DND-41 (cell line): ENCODE results near the gene ABCG1.

Source experiments
- ATAC-seq: fragments of 200-7000 bp; cut with Tn5 transposase; 3 replicates; pipeline ENCODE4 v1.9.1; 2021; ENCODE audit warnings: low read depth; ENCODE audit not compliant: insufficient read depth
- DNase-seq: peaks from one replicate; pipeline ENCODE4 v3.0.0-alpha.2; 2020
- H2AFZ ChIP-seq: 2 replicates; pipeline ENCODE4 v1.6.0; 2012; ENCODE audit warnings: low read depth, low read length
- H3K27ac ChIP-seq: 2 replicates; pipeline ENCODE4 v1.5.1; 2012; ENCODE audit warnings: low read length, inconsistent platforms
- H3K27me3 ChIP-seq: fragments of 200-600 bp; sonication (generic); 2 replicates; pipeline ENCODE4 v1.6.0; 2012; ENCODE audit warnings: low read length, mild to moderate bottlenecking, inconsistent platforms; ENCODE audit not compliant: insufficient read depth, poor library complexity
- H3K36me3 ChIP-seq: 2 replicates; pipeline ENCODE4 v1.5.1; 2012; ENCODE audit warnings: low read length, inconsistent platforms; ENCODE audit not compliant: insufficient read depth
- H3K4me1 ChIP-seq: 2 replicates; pipeline ENCODE4 v1.5.1; 2012; ENCODE audit warnings: mild to moderate bottlenecking, low read length; ENCODE audit not compliant: insufficient read depth
- H3K4me2 ChIP-seq: 2 replicates; pipeline ENCODE4 v1.6.0; 2012; ENCODE audit warnings: mild to moderate bottlenecking, moderate library complexity, low read length, inconsistent platforms; ENCODE audit not compliant: insufficient read depth
- H3K4me3 ChIP-seq, 2 experiments: fragments of 200-600 bp in 1 of 2; shearing (Covaris generic) in 1 of 2; 2 replicates each; pipeline ENCODE4 v1.5.1; 2012 to 2016; ENCODE audit warnings: inconsistent platforms in 2 of 2, low read length in 2 of 2, mild to moderate bottlenecking in 2 of 2, low read depth in 1 of 2, moderate library complexity in 1 of 2
- H3K79me2 ChIP-seq: 2 replicates; pipeline ENCODE4 v1.6.0; 2012; ENCODE audit warnings: low read length, inconsistent platforms; ENCODE audit not compliant: insufficient read depth
- H3K9ac ChIP-seq: 2 replicates; pipeline ENCODE4 v1.6.0; 2012; ENCODE audit warnings: low read depth, mild to moderate bottlenecking, inconsistent platforms, low read length, moderate library complexity
- H3K9me3 ChIP-seq: 2 replicates; pipeline ENCODE4 v1.5.1; 2012; ENCODE audit warnings: low read length, moderate library complexity, mild to moderate bottlenecking, inconsistent platforms; ENCODE audit not compliant: insufficient read depth, severe bottlenecking
- H4K20me1 ChIP-seq: 2 replicates; pipeline ENCODE4 v1.6.0; 2012; ENCODE audit warnings: low read length; ENCODE audit not compliant: insufficient read depth
- CTCF ChIP-seq: IDR thresholded peaks from 2 replicates; pipeline ENCODE4 v1.5.1; 2012; ENCODE audit warnings: borderline replicate concordance, low read length, moderate library complexity, mild to moderate bottlenecking; ENCODE audit not compliant: poor library complexity, severe bottlenecking; ENCODE audit errors: extremely low read depth
- EZH2 ChIP-seq: IDR thresholded peaks from 3 replicates; pipeline ENCODE4 v1.6.1; 2012; ENCODE audit warnings: borderline replicate concordance, low read depth, mild to moderate bottlenecking, moderate library complexity, low read length, inconsistent platforms; ENCODE audit not compliant: severe bottlenecking

ABCG1 gene

GRCh38 chr21:42260121-42260520 is 41.2 kb downstream of the ABCG1 start:
- Histone ChIP-seq H4K20me1 (peaks cover 7% of the 10 kb centered on the region), H2AFZ (no peak overlapping the region), H3K4me3 (no peak overlapping the region), H3K27ac (no peak overlapping the region), H3K36me3 (no peaks in the 10 kb centered on the region; the same call in 1 of the 2 replicates), H3K79me2 (peaks cover 20% of the 10 kb centered on the region), H3K4me2 (no peak overlapping the region), H3K9ac (no peak overlapping the region), H3K9me3 (no peaks in the 10 kb centered on the region), H3K27me3 (no peaks in the 10 kb centered on the region), H3K4me1 (peaks cover 3% of the 10 kb centered on the region; the same call in 1 of the 2 replicates)
- no peak for TF ChIP-seq EZH2
- no peak for TF ChIP-seq CTCF
- ATAC-seq (no peak), DNase-seq (no peak)

GRCh38 chr21:42261829-42262200 is 42.9 kb downstream of the ABCG1 start:
- no peaks in the 10 kb centered on the region for H3K27me3 ChIP-seq
- TF ChIP-seq EZH2 (no peak), CTCF (no peak)
- no peak overlapping the region for H3K27ac ChIP-seq
- H4K20me1 ChIP-seq, result peaks cover 17% of the 10 kb centered on the region
- H3K9me3 ChIP-seq, result no peaks in the 10 kb centered on the region
- H3K36me3 ChIP-seq, result no peaks in the 10 kb centered on the region; the same call in 1 of the 2 replicates
- H2AFZ ChIP-seq, result no peak overlapping the region
- H3K4me3 ChIP-seq, result no peak overlapping the region
- H3K9ac ChIP-seq, result no peak overlapping the region
- no peak overlapping the region for H3K4me2 ChIP-seq
- ATAC-seq (no peak), DNase-seq (no peak)
- H3K79me2 ChIP-seq, result peaks cover 17% of the 10 kb centered on the region
- H3K4me1 ChIP-seq, result peaks cover 3% of the 10 kb centered on the region; the same call in 1 of the 2 replicates

- Histone ChIP-seq H3K9ac (no peak overlapping the region), H3K9me3 (no peaks in the 10 kb centered on the region), H3K79me2 (peaks cover 24% of the 10 kb centered on the region), H3K4me3 (no peak overlapping the region), H4K20me1 (peaks cover 23% of the 10 kb centered on the region), H2AFZ (no peak overlapping the region), H3K36me3 (no peaks in the 10 kb centered on the region; the same call in 1 of the 2 replicates), H3K4me1 (peaks cover 14% of the 10 kb centered on the region), H3K4me2 (no peak overlapping the region), H3K27ac (no peak overlapping the region), H3K27me3 (no peaks in the 10 kb centered on the region)
- no peak for DNase-seq
- no peak for ATAC-seq
- TF ChIP-seq CTCF, result no peak
- TF ChIP-seq EZH2, result no peak
Measured at GRCh38 chr21:42262831-42263231, 43.9 kb downstream of the ABCG1 start.
